Stimulated activated CD8-positive, alpha-beta memory T cell treated with anti-CD3 and anti-CD28 coated beads, Interleukin-2, amount 100 ng/mL, for 1 hour (primary cell): ENCODE measurements around the gene SPPL2A.
"Not testable (repeated sequence)": the region's sequence is repeated elsewhere in the genome, so short reads cannot be mapped to it uniquely, and the experiment has no call there.

Experiments
- DNase-seq, 2 donors: peaks; one replicate each; pipeline ENCODE4 v3.0.0-alpha.2; 2020; ENCODE audit warnings: low read depth in 2 of 2

The SPPL2A gene, protein sequence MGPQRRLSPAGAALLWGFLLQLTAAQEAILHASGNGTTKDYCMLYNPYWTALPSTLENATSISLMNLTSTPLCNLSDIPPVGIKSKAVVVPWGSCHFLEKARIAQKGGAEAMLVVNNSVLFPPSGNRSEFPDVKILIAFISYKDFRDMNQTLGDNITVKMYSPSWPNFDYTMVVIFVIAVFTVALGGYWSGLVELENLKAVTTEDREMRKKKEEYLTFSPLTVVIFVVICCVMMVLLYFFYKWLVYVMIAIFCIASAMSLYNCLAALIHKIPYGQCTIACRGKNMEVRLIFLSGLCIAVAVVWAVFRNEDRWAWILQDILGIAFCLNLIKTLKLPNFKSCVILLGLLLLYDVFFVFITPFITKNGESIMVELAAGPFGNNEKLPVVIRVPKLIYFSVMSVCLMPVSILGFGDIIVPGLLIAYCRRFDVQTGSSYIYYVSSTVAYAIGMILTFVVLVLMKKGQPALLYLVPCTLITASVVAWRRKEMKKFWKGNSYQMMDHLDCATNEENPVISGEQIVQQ

DNA sequence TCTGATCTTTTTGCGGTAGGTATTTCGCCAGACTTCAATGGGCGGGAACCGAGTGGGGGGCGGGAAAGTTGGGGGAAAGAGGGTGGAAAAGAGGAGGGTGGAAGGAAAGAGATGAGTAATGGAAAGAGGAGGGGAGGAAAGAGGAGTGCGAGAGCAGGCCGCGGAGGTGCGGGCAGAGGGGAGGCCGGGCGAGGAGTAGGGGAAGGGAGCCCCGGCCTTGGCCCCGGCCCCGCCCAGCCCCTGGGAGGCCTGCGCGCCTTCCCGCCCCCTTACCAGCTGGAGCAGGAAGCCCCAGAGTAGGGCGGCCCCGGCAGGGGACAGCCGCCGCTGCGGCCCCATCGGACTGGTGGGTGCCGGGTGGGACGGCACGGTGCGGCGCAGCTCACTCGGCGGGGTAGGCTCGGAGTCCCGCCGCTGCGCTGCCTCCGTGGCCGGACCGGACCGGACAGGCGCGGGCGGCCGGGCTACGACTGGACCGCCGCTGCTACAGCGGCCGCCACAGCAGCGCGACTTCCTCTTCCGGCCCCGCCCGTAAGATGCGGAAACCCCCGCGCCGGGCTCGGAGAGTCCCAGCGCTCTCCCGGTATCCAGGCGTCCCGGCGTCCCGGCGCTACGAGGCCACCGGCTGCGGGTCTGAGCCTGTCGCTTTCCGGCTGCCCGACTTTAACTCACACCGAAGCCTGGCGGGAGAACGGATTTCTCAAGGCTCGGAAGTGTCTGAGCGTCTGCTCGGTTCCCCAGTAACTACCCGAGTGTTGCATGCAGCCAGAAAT lies at the start of gene SPPL2A:
SPPL2A (minus strand) TSS at position 512 of the 773 bp plus-strand sequence; CDS start at position 339, 173 bp downstream.
- DNase-seq: peak; percentile 62 to 75

DNA sequence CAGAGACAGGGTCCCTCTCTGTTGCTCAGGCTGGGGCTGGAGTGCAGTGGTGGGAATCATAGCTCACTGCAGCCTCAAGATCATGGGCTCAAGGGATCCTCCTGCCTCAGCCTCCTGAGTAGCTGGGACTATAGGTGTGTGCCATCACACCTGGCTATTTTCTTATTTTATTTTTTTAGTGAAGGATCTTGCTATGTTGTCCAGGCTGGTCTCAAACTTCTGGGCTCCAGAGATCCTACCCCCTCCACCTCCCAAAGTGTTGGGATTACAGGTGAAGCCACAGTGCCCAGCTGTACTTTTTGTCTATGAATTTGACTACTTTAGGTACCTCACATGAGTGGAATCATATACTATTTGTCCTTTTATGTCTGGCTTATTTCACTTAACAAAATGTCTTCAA lies 49.1 kb upstream of the SPPL2A start:
- no peak for DNase-seq

DNA sequence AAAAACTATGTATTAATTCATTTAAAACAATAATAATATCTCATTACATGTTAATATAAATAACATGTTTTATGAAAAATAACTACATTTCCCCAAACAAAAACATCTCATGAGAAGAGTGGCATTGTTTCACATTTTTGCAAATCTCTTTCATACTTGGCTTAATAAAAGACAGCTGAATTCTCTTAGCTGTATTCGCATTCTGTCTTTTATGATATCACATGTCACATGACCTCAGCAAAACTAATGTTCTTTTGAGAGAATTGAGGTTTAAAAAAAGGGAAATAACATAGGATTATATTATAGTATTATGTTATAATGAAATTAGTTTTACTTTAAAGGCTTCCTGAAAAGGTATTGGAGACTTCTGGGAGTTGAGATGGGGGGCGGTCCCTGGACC lies 48.4 kb upstream of the SPPL2A start:
- no peak for DNase-seq

DNA sequence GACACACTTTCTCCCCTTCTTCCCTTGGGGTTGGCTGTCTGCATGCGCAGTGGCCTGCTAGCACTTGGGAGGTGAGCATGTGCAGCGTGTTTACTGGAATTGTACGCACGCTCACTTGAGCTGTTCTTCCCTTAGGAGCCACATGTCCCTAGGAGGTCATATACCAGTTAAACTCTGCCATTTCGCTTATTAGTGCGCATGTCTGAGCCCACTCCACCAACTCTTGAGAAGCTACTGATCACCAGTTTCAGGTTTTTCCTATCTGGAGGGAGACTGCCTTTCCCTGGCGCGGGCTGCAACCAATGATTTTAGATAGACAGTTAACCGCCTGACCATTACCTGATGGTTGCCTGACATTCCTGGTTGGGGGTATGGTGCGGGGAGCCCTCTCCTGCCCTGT lies 47.6 kb upstream of the SPPL2A start:
- no peak for DNase-seq

DNA sequence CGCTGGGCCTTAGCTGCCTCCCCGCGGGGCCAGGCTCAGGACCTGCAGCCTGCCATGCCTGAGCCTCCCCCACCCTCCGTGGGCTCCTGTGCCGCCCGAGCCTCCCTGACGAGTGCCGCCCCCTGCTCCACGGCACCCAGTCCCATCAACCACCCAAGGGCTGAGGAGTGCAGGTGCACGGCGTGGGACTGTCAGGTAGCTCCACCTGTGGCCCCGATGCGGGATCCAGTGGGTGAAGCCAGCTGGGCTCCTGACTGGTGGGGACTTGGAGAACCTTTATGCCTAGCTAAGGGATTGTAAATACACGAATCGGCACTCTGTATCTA lies 46.6 kb upstream of the SPPL2A start:
- not testable (repeated sequence) for DNase-seq

DNA sequence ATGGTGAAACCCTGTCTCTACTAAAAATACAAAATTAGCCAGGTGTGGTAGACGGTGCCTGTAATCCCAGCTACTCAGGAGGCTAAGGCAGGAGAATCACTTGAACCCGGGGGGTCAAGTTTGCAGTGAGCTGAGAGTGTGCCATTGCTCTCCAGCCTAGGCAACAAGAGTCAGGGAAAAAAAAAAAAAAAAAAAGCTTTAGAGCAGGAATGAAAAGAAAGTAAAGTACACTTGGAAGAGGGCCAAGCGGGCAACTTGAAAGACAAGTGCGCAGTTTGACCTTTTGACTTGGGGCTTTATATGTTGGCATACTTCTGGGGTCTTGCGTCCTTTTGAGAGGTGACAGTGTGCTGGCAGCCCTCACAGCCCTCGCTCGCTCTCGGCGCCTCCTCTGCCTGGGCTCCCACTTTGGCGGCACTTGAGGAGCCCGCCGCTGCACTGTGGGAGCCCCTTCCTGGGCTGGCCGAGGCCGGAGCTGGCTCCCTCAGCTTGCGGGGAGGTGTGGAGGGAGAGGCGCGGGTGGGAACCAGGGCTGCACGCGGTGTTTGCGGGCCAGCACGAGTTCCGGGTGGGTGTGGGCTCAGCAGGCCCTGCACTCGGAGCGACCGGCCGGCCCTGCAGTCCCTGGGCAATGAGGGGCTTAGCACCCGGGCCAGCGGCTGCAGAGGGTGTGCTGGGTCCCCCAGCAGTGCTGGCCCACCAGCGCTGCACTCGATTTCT lies 46.1 kb upstream of the SPPL2A start:
- not testable (repeated sequence) for DNase-seq

DNA sequence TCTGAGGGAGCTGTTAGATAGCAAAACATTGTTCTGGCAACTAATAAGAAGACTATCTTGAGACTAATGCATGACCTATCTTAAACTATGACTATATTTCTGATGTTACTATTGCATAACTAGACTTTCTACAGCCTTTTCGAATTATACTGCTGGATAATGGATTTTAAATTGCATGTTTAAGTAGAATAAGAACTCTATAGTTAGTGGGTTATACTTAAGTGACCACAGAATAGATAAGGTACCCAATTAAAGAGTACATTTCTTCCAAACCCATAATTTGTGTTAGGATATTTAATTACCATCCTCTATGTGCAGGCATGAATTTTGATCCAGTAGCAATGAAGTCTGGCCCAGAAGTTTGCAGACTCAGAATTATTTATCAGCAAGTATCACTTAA lies 44.6 kb upstream of the SPPL2A start:
- DNase-seq: no peak

DNA sequence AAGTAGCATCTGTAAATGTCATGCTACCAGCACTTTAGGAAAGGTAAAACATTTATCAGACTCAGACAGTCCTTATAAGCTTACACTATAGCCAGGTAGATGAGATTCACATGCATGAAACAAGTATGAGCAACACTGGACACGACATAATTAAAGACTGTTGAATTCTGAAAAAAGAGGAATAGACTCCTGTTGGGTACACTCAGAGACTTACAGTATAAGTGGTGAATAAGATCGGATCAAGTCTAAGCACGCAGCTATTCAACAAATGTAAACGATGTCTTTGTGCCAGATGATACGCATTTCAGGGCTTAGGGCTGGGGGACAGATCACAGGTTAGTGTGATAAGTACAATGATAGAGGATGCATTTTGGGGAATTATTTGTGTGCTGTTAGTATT lies 43.2 kb upstream of the SPPL2A start:
- no peak for DNase-seq

DNA sequence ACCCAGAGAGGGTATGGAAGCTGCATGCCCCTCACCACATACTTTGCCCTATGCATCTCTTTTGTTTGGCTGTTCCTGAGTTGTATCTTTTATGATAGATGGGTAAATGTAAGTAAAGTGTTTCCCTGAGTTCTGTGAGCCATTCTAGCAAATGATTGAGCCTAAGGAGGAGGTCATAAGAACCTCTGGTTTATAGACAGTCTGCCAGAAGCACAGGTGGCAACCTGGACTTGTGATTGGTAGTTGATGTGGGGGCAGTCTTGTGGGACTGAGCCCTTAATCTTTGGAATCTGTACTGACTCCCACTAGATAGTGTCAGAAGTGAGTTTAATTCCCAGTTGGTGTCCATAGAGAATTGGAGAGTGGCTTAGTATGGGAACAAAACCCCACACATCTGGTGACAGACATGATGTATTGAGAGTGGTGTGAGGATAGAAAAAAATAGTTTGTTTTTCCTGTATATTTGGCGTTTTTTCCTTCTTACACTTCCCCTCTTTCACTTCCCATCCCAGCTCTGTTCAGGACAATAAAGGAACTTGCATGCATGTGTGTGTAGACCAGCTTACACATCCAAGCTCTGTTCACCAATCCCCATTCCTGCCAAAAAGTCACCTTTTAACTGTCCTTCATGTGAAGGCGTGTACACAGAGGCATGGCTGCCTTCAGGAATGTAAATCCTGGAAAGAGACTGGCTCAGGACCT lies 38.1 kb upstream of the SPPL2A start:
- DNase-seq: no peak

DNA sequence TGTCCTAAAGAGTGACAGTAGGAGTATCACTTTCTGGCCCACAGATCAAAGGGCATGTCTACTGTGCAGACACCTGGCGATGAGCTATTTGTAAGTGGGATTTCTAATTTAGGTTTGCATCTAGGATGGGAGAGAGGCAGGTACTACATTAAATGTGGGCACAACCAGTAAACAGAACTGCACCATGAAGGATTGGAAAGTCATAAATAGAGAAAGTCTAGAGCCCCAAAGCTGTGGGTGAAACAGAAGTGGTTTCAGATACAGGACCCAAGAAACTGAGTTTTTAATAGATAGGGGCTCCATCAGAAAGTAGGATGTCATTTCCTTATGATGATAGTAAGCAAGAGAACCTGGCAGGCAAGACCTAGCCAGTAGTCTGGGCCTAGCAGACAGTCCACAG lies 35.2 kb upstream of the SPPL2A start:
- DNase-seq: no peak

DNA sequence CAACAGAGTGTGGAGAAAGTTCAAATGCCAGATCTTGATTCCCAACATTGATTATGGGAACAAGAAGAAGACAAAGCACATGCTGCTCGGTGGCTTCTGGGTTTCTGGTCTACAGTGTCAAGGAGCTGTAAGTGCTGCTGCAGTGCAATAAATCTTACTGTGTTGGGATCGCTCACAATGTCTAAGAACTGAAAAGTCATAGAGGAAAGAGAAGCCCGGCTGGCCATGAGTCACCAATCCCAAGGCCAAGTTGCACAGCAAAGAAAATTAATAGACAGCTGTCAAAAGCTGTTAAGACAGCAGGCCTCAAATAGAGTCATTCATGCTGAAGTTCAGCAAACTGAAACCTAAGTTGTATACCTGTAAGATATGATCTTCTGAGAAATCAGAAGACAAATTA lies 33.2 kb upstream of the SPPL2A start:
- no peak for DNase-seq

DNA sequence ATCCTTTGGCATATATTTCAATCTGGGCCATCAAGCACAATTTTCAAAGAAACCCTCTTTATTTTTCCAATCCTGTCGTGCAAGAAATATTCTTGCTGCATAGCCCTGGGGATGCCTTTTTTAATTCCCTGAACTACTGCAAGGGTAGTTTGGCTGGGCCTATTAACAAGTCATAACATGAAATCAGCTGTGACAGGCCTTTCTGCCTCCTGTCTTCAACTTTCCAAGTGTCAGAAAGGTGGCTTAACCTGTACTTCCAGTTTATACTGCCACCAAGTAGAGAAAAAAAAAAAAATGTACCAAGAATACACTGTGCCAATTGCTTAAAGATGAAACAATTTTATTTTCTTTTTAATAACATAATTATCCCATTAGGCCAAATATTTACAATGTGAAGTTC lies 32.4 kb upstream of the SPPL2A start:
- DNase-seq: no peak

DNA sequence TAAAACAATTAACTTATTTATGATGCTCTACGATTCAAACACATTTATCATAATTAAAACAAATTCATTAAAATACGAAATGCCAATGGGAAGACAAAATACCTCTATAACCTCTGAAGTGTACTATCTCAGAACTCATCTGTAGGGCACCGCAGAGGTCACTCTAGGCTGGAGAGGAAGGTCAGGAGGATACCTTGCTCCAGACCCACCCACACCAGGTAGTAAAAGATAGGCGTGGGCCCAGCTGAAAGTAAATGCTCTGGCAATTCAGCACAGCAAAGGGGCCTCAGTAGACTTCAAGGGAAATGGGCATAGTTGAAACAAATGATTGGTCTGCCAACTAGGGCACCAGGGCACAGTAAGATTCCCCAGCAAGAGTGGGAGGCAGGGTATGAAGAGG lies 26.0 kb upstream of the SPPL2A start:
- no peak for DNase-seq

DNA sequence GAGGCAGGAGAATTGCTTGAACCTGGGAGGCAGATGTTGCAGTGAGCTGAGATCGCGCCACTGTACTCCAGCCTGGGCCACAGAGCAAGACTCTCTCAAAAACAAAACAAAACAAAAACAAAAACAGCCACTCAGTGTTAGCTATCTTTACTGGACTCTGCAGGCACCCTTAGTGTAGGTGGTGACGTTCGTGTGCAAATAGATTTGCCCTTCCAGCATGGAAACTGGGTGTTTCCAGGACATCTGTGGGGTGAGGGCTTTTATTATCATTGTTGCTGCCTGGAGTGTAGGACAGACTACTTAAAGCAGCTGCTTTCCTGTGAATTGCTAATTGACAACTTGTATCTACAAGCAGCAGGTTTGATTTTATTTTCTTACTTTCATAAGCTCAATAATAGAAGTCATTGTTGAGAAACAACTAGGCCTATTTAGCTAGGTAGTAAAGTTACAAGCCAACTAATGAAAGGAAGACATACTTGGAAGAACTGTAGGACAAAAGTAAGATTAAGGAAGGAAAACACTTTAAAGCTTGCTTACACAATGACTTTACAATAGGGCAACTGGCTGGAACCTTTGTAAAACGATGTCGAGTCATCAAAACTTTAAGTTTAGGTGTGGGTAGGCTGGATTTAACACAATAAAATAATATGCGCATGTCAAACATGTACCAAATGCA lies 25.4 kb upstream of the SPPL2A start:
- DNase-seq: no peak

DNA sequence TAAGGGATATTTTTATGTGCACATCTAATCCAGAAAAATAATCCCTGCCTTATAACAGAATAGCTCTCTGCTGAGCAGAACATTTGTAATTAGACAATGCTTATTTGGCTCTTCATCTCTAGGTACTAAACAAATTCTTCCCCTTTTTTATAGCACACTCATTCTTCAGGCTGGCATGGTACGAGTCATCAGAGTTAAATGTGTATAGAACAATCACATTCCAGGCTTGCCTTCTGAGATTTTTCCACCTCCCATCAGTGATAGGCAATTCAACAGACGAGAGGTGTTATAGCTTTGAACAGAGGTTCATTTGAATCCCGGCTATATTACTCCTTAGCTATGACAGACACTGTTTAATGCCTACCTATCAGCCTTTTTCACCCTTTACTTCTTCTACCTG lies 21.4 kb upstream of the SPPL2A start:
- DNase-seq: no peak

DNA sequence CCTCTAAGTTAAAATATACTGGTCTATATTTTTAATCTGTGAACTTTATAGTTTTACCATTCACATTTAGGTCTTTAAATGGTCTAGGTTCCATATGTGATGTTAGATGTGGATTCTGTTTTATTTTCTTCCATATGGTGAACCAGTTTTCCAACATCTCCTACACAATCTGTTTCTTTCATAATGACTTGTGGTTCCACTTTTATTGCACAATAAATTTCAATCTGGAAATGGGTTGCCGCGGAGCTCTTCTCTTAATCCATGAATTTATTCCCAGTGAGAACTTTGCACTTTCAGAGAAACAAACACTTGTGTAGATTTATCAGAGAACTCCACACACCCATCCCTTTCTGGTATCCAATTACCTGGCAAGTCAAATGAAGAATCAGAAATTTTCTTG lies 20.9 kb upstream of the SPPL2A start:
- DNase-seq: no peak

DNA sequence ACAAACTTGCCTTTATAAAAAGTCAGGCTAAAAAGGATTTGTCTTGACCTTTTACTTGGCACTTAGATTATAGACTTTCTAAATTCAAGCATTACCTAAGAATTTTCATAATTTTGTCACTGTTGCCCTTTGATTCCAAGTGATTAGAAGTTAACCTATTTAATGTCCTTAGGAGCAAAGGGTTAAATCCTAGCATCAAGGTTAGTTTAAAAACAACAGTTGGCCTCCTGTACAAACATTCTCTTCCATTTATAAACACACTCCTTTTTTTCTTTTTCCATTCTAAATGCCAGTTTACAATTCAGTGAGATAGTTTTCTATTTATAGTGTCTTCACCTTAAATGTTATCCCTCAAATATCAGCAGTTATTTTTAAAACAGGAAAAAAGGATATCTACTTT lies 18.4 kb upstream of the SPPL2A start:
- DNase-seq: no peak

DNA sequence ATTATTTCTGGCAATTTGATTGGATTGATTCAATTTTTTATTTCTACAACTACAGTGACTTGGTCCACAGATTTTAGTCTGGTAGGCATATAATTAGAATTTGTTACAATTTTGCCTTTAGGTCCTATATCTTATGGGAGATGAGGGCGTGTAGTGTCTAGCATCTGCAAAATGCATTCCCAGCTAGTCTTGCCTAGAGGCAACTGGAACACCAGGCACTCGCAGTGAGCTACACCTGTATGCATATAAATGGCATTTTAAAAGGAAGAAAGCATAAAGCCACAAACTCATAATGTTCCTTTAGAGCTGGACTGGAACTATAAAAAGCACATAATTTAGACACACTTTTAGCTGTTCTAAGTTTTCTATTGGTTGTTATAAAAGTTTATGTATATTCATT lies 17.9 kb upstream of the SPPL2A start:
- no peak for DNase-seq

DNA sequence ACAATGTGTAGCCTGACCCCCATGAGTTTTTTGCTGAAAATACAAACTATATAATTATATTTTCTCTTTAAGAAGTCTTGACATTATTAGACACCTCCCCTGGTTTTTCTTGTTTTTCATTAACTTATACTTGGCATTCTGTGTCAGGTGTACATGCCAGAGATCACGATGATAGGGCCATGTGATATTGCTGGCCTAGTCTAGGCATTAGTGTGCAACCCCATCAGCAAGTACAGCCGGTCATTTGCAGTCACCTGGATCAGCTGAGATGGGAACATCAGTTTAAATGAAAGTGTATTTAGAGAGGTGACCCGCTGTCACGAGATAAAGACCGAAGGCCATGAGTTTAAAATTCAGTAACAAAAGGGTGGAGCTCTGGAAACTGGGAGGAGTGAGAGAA lies 12.6 kb upstream of the SPPL2A start:
- no peak for DNase-seq

DNA sequence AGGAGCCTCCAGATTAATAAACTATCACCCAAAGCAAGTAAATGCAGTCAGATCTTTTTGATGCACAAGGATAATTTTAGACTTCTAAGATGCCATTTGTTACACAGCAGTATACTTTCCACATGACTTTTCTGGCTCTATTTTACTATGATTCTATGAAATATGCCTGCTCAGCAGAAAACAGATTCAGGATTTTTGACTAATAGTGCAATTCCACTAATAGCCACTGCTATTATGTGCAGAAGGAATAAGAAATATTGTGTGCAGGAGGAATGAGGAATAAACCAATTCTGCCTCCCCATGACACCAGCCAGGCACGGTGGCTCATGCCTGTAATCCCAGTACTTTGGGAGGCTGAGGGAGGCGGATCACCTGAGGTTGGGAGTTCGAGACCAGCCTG lies 11.5 kb upstream of the SPPL2A start:
- DNase-seq: no peak

DNA sequence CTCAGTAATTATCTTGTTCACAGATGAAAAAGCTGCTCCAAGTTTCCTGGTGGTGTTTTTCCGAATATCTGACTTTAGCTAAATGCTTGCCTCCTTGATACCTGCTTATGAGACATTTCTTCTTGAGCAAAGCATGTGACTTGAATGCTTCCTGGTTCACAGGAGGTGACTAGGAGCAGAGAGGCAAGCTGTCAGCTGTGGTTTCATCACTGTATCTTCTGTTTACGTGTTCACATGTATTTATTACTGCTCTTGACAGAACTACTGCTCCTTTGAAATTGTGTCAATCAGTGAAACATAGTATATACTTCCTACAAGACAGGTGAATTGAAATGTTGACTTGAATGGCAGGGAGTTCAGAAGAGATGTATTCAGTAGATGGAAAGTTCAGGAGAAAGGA lies 8.9 kb upstream of the SPPL2A start:
- no peak for DNase-seq
